HCT116 (cell line): Measurements from ENCODE around the gene ADCYAP1. TPM values are rescaled to one million over a fixed set of nuclear protein-coding genes. Genes with fewer than 3 reads are reported as not detected.

Experiments used
- ATAC-seq: fragments of 200-7000 bp; cut with Tn5 transposase; 2 replicates; pipeline ENCODE4 v1.9.1; 2020; ENCODE audit warnings: mild to moderate bottlenecking, moderate library complexity
- BruUV-seq: library from RNA; stranded (reverse); fragments of 400-500 nt; replicated peaks from 2 replicates; lab custom pipeline; 2021; lab: Mats Ljungman, UMichigan
- CTCF ChIA-PET: fragments of 300-600 bp; sonication (Branson Sonifier 250); formaldehyde crosslinking; loops from one replicate; lab custom pipeline; 2021; ENCODE audit warnings: antibody characterized with exemption; lab: Charles Lee
- POLR2A ChIA-PET: fragments of 300-600, 350-600 bp; sonication (Branson Sonifier 250); formaldehyde crosslinking; loops from one replicate; lab custom pipeline; 2021; ENCODE audit warnings: antibody characterized with exemption; lab: Charles Lee
- RAD21 ChIA-PET, 2 experiments: fragments of 300-600 bp; sonication (Branson Sonifier 250); formaldehyde crosslinking; loops; one replicate each; lab custom pipeline; 2023; ENCODE audit warnings: low total read pairs in 2 of 2; ENCODE audit not compliant: uncharacterized antibody in 2 of 2, unreplicated experiment in 2 of 2, low non-redundant PET in 1 of 2; lab: Charles Lee
- DNase-seq: peaks from one replicate; pipeline ENCODE4 v3.0.0-alpha.2; 2010; ENCODE audit warnings: low read depth, low spot score
- H2AFZ ChIP-seq: fragments of 200-600 bp; shearing (Covaris generic), sonication (generic); 2 replicates; pipeline ENCODE4 v1.6.1; 2017; ENCODE audit warnings: low read depth, mixed run types, mixed read lengths, antibody characterized with exemption, low read length; ENCODE audit not compliant: poor library complexity, severe bottlenecking
- H3K27ac ChIP-seq: 2 replicates; pipeline ENCODE4 v1.5.1; 2012; ENCODE audit warnings: low read depth, low read length
- H3K27me3 ChIP-seq: fragments of 200-600 bp; sonication (generic); 2 replicates; pipeline ENCODE4 v1.6.1; 2016; ENCODE audit warnings: mixed run types, low read length, mixed read lengths; ENCODE audit not compliant: insufficient read depth
- H3K36me3 ChIP-seq, 2 experiments: fragments of 200-500 bp in 1 of 2; fragments of 200-600 bp in 1 of 2; sonication (Bioruptor generic) in 1 of 2; sonication (generic) in 1 of 2; 2 replicates each; pipeline versions ENCODE4 v1.5.1 to v1.6.1; 2014 to 2016; ENCODE audit warnings: low read length in 2 of 2, inconsistent platforms in 1 of 2, mixed read lengths in 1 of 2, mixed run types in 1 of 2; ENCODE audit not compliant: insufficient read depth in 2 of 2, control insufficient read depth in 1 of 2
- H3K4me1 ChIP-seq, 2 experiments: fragments of 200-600 bp in 1 of 2; sonication (generic) in 1 of 2; 2 replicates each; pipeline versions ENCODE4 v1.5.1 to v1.6.1; 2012 to 2017; ENCODE audit warnings: low read length in 2 of 2, inconsistent platforms in 1 of 2, mild to moderate bottlenecking in 1 of 2, mixed read lengths in 1 of 2, mixed run types in 1 of 2, moderate library complexity in 1 of 2; ENCODE audit not compliant: insufficient read depth in 2 of 2, control insufficient read depth in 1 of 2
- H3K4me2 ChIP-seq: fragments of 200-600 bp; sonication (generic); 2 replicates; pipeline ENCODE4 v1.6.1; 2017; ENCODE audit warnings: mixed run types, low read length, mixed read lengths
- H3K4me3 ChIP-seq, 2 experiments: fragments of 200-600 bp in 1 of 2; sonication (generic) in 1 of 2; replicated peaks in 1 of 2; 2 replicates each; pipeline ENCODE4 v1.5.1; 2011 to 2016; ENCODE audit warnings: low read length in 2 of 2, control low read depth in 1 of 2, low read depth in 1 of 2, mild to moderate bottlenecking in 1 of 2, mixed read lengths in 1 of 2, mixed run types in 1 of 2
- H3K79me2 ChIP-seq: fragments of 200-600 bp; sonication (generic); 2 replicates; pipeline ENCODE4 v1.6.1; 2017; ENCODE audit warnings: mild to moderate bottlenecking, mixed run types, low read length, moderate library complexity, mixed read lengths; ENCODE audit not compliant: insufficient read depth
- H3K9ac ChIP-seq: fragments of 200-600 bp; sonication (generic); 2 replicates; pipeline ENCODE4 v1.6.1; 2016; ENCODE audit warnings: low read length, mixed read lengths
- H3K9me2 ChIP-seq: fragments of 200-600 bp; sonication (generic), shearing (Covaris generic); 2 replicates; pipeline ENCODE4 v1.6.1; 2017; ENCODE audit warnings: mixed run types, mild to moderate bottlenecking, moderate library complexity; ENCODE audit not compliant: insufficient read depth
- H3K9me3 ChIP-seq, 2 experiments: fragments of 200-500 bp in 1 of 2; fragments of 200-600 bp in 1 of 2; sonication (Bioruptor generic) in 1 of 2; sonication (generic) in 1 of 2; 2 replicates each; pipeline ENCODE4 v1.6.1; 2014 to 2017; ENCODE audit warnings: low read length in 2 of 2, mixed read lengths in 2 of 2, inconsistent platforms in 1 of 2, low read depth in 1 of 2, mild to moderate bottlenecking in 1 of 2, mixed run types in 1 of 2, moderate library complexity in 1 of 2; ENCODE audit not compliant: control insufficient read depth in 1 of 2, insufficient read depth in 1 of 2
- H4K20me1 ChIP-seq: fragments of 200-600 bp; sonication (generic), shearing (Covaris generic); 2 replicates; pipeline ENCODE4 v1.6.1; 2017; ENCODE audit warnings: mixed run types, mild to moderate bottlenecking, moderate library complexity; ENCODE audit not compliant: insufficient read depth
- CBX3 ChIP-seq: IDR thresholded peaks from 2 replicates; pipeline ENCODE4 v1.6.1; 2012; ENCODE audit warnings: low read depth
- EGR1 ChIP-seq: IDR thresholded peaks from 2 replicates; pipeline ENCODE4 v1.6.1; 2012; ENCODE audit warnings: low read depth
- EZH2phosphoT487 ChIP-seq: fragments of 200-600 bp; IDR thresholded peaks from 2 replicates; pipeline ENCODE4 v1.6.1; 2018; ENCODE audit warnings: antibody characterized with exemption, borderline replicate concordance
- POLR2A ChIP-seq: IDR thresholded peaks from 2 replicates; pipeline ENCODE4 v1.7.0; 2011; ENCODE audit warnings: borderline replicate concordance; ENCODE audit not compliant: insufficient read depth, insufficient read length; ENCODE audit errors: extremely low read depth
- POLR2AphosphoS5 ChIP-seq: IDR thresholded peaks from 2 replicates; pipeline ENCODE4 v1.6.1; 2011; ENCODE audit warnings: mild to moderate bottlenecking, low read depth, low read length, moderate library complexity
- RAD21 ChIP-seq: IDR thresholded peaks from 2 replicates; pipeline ENCODE4 v1.6.1; 2012; ENCODE audit warnings: low read depth, mild to moderate bottlenecking
- YY1 ChIP-seq: IDR thresholded peaks from 2 replicates; pipeline ENCODE4 v1.6.1; 2011; ENCODE audit warnings: low read length, low read depth, moderate library complexity, mild to moderate bottlenecking; ENCODE audit not compliant: insufficient replicate concordance; ENCODE audit errors: extremely low read depth
- ZFX ChIP-seq: fragments of 450-650 bp; IDR thresholded peaks from 2 replicates; pipeline ENCODE4 v1.6.1; 2017
- ZNF274 ChIP-seq: fragments of 200-500 bp; sonication (Bioruptor generic); IDR thresholded peaks from 2 replicates; pipeline ENCODE4 v1.6.1; 2014; ENCODE audit warnings: mild to moderate bottlenecking, low read depth, low read length, inconsistent platforms
- intact Hi-C: fragments of 100-400 bp; cut with micrococcal nuclease; formaldehyde crosslinking; loops from 2 replicates; pipeline ENCODE4 v1.10.0; 2022
- total RNA-seq: library from RNA; stranded (reverse); gene quantifications from one replicate; pipeline ENCODE4 v1.2.1, GENCODE V29; 2021; ENCODE audit not compliant: unreplicated experiment

The ADCYAP1 gene
- total RNA-seq, 1 experiment from 2014 or later, result not detected

GRCh38 chr18:924987-925386 lies 20.3 kb downstream of the ADCYAP1 start:
- Histone ChIP-seq H3K4me1 (no peaks in the 10 kb centered on the region), H3K79me2 (no peaks in the 10 kb centered on the region), H3K27ac (no peak overlapping the region), H3K36me3 (no peaks in the 10 kb centered on the region), H4K20me1 (no peaks in the 10 kb centered on the region), H3K9me3 (no peaks in the 10 kb centered on the region), H3K9me2 (no peaks in the 10 kb centered on the region), H2AFZ (no peak overlapping the region), H3K27me3 (0 out of 2 replicates have a peak, but pooled peaks cover 3% of the 10 kb centered on the region)
- DNase-seq, result no peak
- POLR2A ChIA-PET, result no interaction called here
- BruUV-seq, result no TSS peak
- no peak for ATAC-seq
- CTCF ChIA-PET, result no interaction called here
- TF ChIP-seq RAD21 (no peak), EZH2phosphoT487 (no peak), CBX3 (no peak), ZNF274 (no peak), POLR2AphosphoS5 (no peak), ZFX (no peak), POLR2A (no peak), EGR1 (no peak)
- TF ChIP-seq, all 23 proteins: peak for 0
- intact Hi-C loops, result no loop called here
- Histone ChIP-seq H3K9ac (no peak overlapping the region), H3K4me3 (no peak overlapping the region), H3K4me2 (no peak overlapping the region)
- RAD21 ChIA-PET, result no interaction called here

- BruUV-seq, result no TSS peak
- H3K9me2 ChIP-seq, result no peaks in the 10 kb centered on the region
- H3K36me3 ChIP-seq, result no peaks in the 10 kb centered on the region
- 0 out of 2 replicates have a peak, but pooled peaks cover 6% of the 10 kb centered on the region for H3K27me3 ChIP-seq
- RAD21 ChIA-PET, result no interaction called here
- H4K20me1 ChIP-seq, result no peaks in the 10 kb centered on the region
- intact Hi-C loops, result no loop called here
- no peaks in the 10 kb centered on the region for H3K4me1 ChIP-seq
- ATAC-seq (no peak), DNase-seq (no peak)
- H3K79me2 ChIP-seq, result no peaks in the 10 kb centered on the region
- H2AFZ ChIP-seq, result no peak overlapping the region
- no peak overlapping the region for H3K4me3 ChIP-seq
- POLR2A ChIA-PET, result no interaction called here
- TF ChIP-seq POLR2A (no peak), YY1 (no peak), EZH2phosphoT487 (no peak)
- H3K4me2 ChIP-seq, result no peak overlapping the region
- H3K9ac ChIP-seq, result no peak overlapping the region
- CTCF ChIA-PET, result no interaction called here
- no peaks in the 10 kb centered on the region for H3K9me3 ChIP-seq
- H3K27ac ChIP-seq, result no peak overlapping the region
Observed at GRCh38 chr18:926946-927345, 22.3 kb downstream of the ADCYAP1 start.
